Measurements from ENCODE around the gene DAGLA.

Gene DAGLA

GRCh38 chr11:61693922-61694601, 13.9 kb downstream of the DAGLA start:
- no peak for DNase-seq

GRCh38 chr11:61694602-61694939, 14.4 kb downstream of the DAGLA start:
- no peak for DNase-seq

- DNase-seq, result no peak
These were observed 14.9 kb downstream of the DAGLA start for GRCh38 chr11:61694946-61695706.

GRCh38 chr11:61695917-61696316, 15.7 kb downstream of the DAGLA start:
- DNase-seq, result peak; percentile 90

- no peak for DNase-seq
These were observed 16.4 kb downstream of the DAGLA start for GRCh38 chr11:61696602-61697001.

- no peak for DNase-seq
These were observed 16.9 kb downstream of the DAGLA start for GRCh38 chr11:61697078-61697502.

- no peak for DNase-seq
These were observed 17.6 kb downstream of the DAGLA start for GRCh38 chr11:61697764-61698163.

- DNase-seq, result no peak
These were observed 18.2 kb downstream of the DAGLA start for GRCh38 chr11:61698173-61698948.

- DNase-seq, result no peak
These were observed 19.6 kb downstream of the DAGLA start for GRCh38 chr11:61699737-61700160.

- DNase-seq, result no peak
These were observed 20.0 kb downstream of the DAGLA start for GRCh38 chr11:61700212-61700611.

GRCh38 chr11:61700720-61701119, 20.5 kb downstream of the DAGLA start:
- no peak for DNase-seq

GRCh38 chr11:61701242-61701886, 21.2 kb downstream of the DAGLA start:
- no peak for DNase-seq

GRCh38 chr11:61702701-61703312, 22.6 kb downstream of the DAGLA start:
- no peak for DNase-seq

GRCh38 chr11:61704838-61705237, 24.6 kb downstream of the DAGLA start:
- DNase-seq, result no peak

GRCh38 chr11:61706452-61707400, 26.5 kb downstream of the DAGLA start:
- no peak for DNase-seq

- no peak for DNase-seq
These were observed 27.4 kb downstream of the DAGLA start for GRCh38 chr11:61707574-61707973.

- no peak for DNase-seq
These were observed 28.9 kb downstream of the DAGLA start for GRCh38 chr11:61709110-61709509.

- DNase-seq, result no peak
These were observed 29.4 kb downstream of the DAGLA start for GRCh38 chr11:61709572-61709971.

GRCh38 chr11:61710019-61710418, 29.8 kb downstream of the DAGLA start:
- no peak for DNase-seq

GRCh38 chr11:61711037-61711436, 30.8 kb downstream of the DAGLA start:
- DNase-seq, result no peak

- DNase-seq, result no peak
These were observed 31.3 kb downstream of the DAGLA start for GRCh38 chr11:61711498-61711897.

GRCh38 chr11:61712314-61712713, 32.1 kb downstream of the DAGLA start:
- no peak for DNase-seq

All from activated CD4-positive, alpha-beta T cell treated with anti-CD3 and anti-CD28 coated beads, Interleukin-2, amount 50 U/mL, for 1 hour (primary cell).